Transverse colon (tissue), 4 donors: ENCODE data around the gene SLC19A3. TPM values are rescaled to one million over a fixed set of nuclear protein-coding genes. Genes with fewer than 3 reads are reported as not detected.
"Not testable (repeated sequence)": the region's sequence is repeated elsewhere in the genome, so short reads cannot be mapped to it uniquely, and the experiment has no call there.

Experiments used
- DNase-seq: peaks from one replicate; pipeline ENCODE4 v3.0.0-alpha.2; 2019
- H3K27ac ChIP-seq, 4 donors: fragments of 200-600 bp; sonication (generic); 2 replicates each; pipeline ENCODE4 v1.5.1; 2016 to 2018; ENCODE audit warnings: inconsistent platforms in 4 of 4
- H3K27me3 ChIP-seq: fragments of 200-600 bp; sonication (generic); 2 replicates; pipeline ENCODE4 v1.5.1; 2017; ENCODE audit warnings: inconsistent platforms
- H3K36me3 ChIP-seq, 4 donors: fragments of 200-600 bp; sonication (generic); 2 replicates each; pipeline ENCODE4 v1.5.1; 2017 to 2019; ENCODE audit warnings: inconsistent platforms in 4 of 4
- H3K4me1 ChIP-seq, 4 donors: fragments of 200-600 bp; sonication (generic); 2 replicates each; pipeline ENCODE4 v1.5.1; 2017 to 2020; ENCODE audit warnings: inconsistent platforms in 4 of 4
- H3K4me3 ChIP-seq, 4 donors: fragments of 200-600 bp; sonication (generic); 1 replicate in 1 of 4; 2 replicates in 3 of 4; pipeline versions ENCODE4 v1.5.1 to v1.6.1; 2017 to 2019; ENCODE audit warnings: inconsistent platforms in 4 of 4
- H3K9me3 ChIP-seq, 2 donors: fragments of 200-600 bp; sonication (generic); 2 replicates each; pipeline ENCODE4 v1.5.1; 2017 to 2019; ENCODE audit warnings: inconsistent platforms in 2 of 2
- CTCF ChIP-seq, 5 experiments: fragments of 200-600 bp in 3 of 5; fragments of 450-650 bp in 2 of 5; sonication (generic) in 3 of 5; IDR thresholded peaks; 1 replicate in 2 of 5; 2 replicates in 3 of 5; pipeline ENCODE4 v1.5.1; 2016 to 2017; ENCODE audit warnings: antibody characterized with exemption in 5 of 5, inconsistent platforms in 3 of 5, mild to moderate bottlenecking in 2 of 5, moderate library complexity in 1 of 5
- EP300 ChIP-seq: sonication (generic); formaldehyde crosslinking; IDR thresholded peaks from one replicate; pipeline ENCODE4 v1.6.1; 2017; ENCODE audit warnings: antibody characterized with exemption, low read depth
- POLR2A ChIP-seq: fragments of 450-650 bp; IDR thresholded peaks from one replicate; pipeline ENCODE4 v1.6.1; 2016; ENCODE audit warnings: antibody characterized with exemption, mild to moderate bottlenecking, moderate library complexity
- POLR2AphosphoS5 ChIP-seq, 3 donors: sonication (generic); formaldehyde crosslinking; IDR thresholded peaks; one replicate each; pipeline ENCODE4 v1.6.1; 2016; ENCODE audit warnings: antibody characterized with exemption in 3 of 3
- WGBS, 2 donors: methylation state at CpG; one replicate each; pipeline ENCODE4 v1.1.5; 2018; ENCODE audit warnings: low coverage in 1 of 2; 5-methylcytosine and 5-hydroxymethylcytosine counted together
- in situ Hi-C, 4 donors: fragments of 200-750 bp; cut with MboI; loops; one replicate each; pipeline versions ENCODE4 v1.15.0 to v1.15.1; 2017; ENCODE audit warnings: low sequenced_read_pairs in 3 of 4, low pct_ligation_motif_present in 1 of 4, low pct_unique_long_range_greater_than_20kb in 1 of 4
- intact Hi-C: fragments of 100-400 bp; cut with DNase I; formaldehyde crosslinking; loops from one replicate; pipeline ENCODE4 v1.15.1; 2023; ENCODE audit warnings: low total_unique reads
- total RNA-seq, 4 donors: library from RNA; depleted of rRNA; stranded (reverse); fragments of >200 nt; gene quantifications; one replicate each; pipeline ENCODE4 v1.1.0, GENCODE V29; 2016

Gene SLC19A3
- total RNA-seq, 4 donors from 2014 or later, result 4.2 to 24.9 (median 7.3) TPM

- intact Hi-C loops (no loop called here), in situ Hi-C loops (no loop called here)
- no peak for TF ChIP-seq POLR2AphosphoS5 (IDR thresholded peaks at IDR 0.05)
- TF ChIP-seq CTCF (IDR thresholded peaks at IDR 0.05), result no peak
- TF ChIP-seq POLR2A, result no peak
- no peak for TF ChIP-seq EP300
- WGBS, 2 donors, result 38 to 54% methylated on average over 3 of the region's 3 CpGs
- H3K4me1 ChIP-seq, result peaks cover 0 to 4% (median 0%) of the 10 kb centered on the region in 4 donors
- no peak overlapping the region for H3K27ac ChIP-seq
- no peak overlapping the region for H3K4me3 ChIP-seq
- no peaks in the 10 kb centered on the region for H3K36me3 ChIP-seq
- H3K9me3 ChIP-seq, result no peaks in the 10 kb centered on the region
- DNase-seq, result no peak
- no peaks in the 10 kb centered on the region for H3K27me3 ChIP-seq
Observed at GRCh38 chr2:227677928-227678327, 39.9 kb downstream of the SLC19A3 start.

GRCh38 chr2:227674485-227674884 lies 43.3 kb downstream of the SLC19A3 start:
- DNase-seq, result no peak
- TF ChIP-seq POLR2A, result no peak
- no peak for TF ChIP-seq CTCF (IDR thresholded peaks at IDR 0.05)
- no peak for TF ChIP-seq EP300
- no peak for TF ChIP-seq POLR2AphosphoS5 (IDR thresholded peaks at IDR 0.05)
- Histone ChIP-seq H3K9me3 (no peaks in the 10 kb centered on the region), H3K36me3 (no peaks in the 10 kb centered on the region), H3K4me3 (no peak overlapping the region), H3K27me3 (no peaks in the 10 kb centered on the region), H3K27ac (no peak overlapping the region), H3K4me1 (peaks cover 0 to 4% (median 0%) of the 10 kb centered on the region in 4 donors)
- intact Hi-C loops, result no loop called here
- 81 to 87% methylated on average over 4 to 5 of the region's 5 CpGs for WGBS, 2 donors
- in situ Hi-C loops, result loop anchor here in 2 of 4 donors (25.0 kb wide), 2 partner anchors 88 to 188 kb away; partner anchors contain the start of gene DAW1 (in 1 of the 2)

GRCh38 chr2:227673620-227674019 lies 44.2 kb downstream of the SLC19A3 start:
- in situ Hi-C loops, result loop anchor here in 2 of 4 donors (25.0 kb wide), 2 partner anchors 89 to 189 kb away; partner anchors contain the start of gene DAW1 (in 1 of the 2)
- H3K36me3 ChIP-seq, H3K27ac ChIP-seq, H3K27me3 ChIP-seq, H3K4me1 ChIP-seq, H3K4me3 ChIP-seq, H3K9me3 ChIP-seq, intact Hi-C loops, DNase-seq: not testable (repeated sequence)
- 70% methylated on average over 5 of the region's 5 CpGs; no CpG with 5 or more reads in 1 of the 2 donors for WGBS, 2 donors

GRCh38 chr2:227671170-227671905 lies 46.5 kb downstream of the SLC19A3 start:
- WGBS, 2 donors, result 73 to 84% methylated on average over 3 of the region's 3 CpGs
- no peaks in the 10 kb centered on the region for H3K9me3 ChIP-seq
- H3K27me3 ChIP-seq, result no peaks in the 10 kb centered on the region
- in situ Hi-C loops, result loop anchor here in 2 of 4 donors (25.0 kb wide), 2 partner anchors 91 to 191 kb away; partner anchors contain the start of gene DAW1 (in 1 of the 2)
- no peak for DNase-seq
- intact Hi-C loops, result no loop called here
- H3K27ac ChIP-seq, result no peak overlapping the region
- H3K36me3 ChIP-seq, result no peaks in the 10 kb centered on the region
- H3K4me3 ChIP-seq, result no peak overlapping the region
- H3K4me1 ChIP-seq, result peaks cover 0 to 4% (median 0%) of the 10 kb centered on the region in 4 donors
- no peak for TF ChIP-seq POLR2A
- no peak for TF ChIP-seq POLR2AphosphoS5 (IDR thresholded peaks at IDR 0.05)
- no peak for TF ChIP-seq EP300
- TF ChIP-seq CTCF (IDR thresholded peaks at IDR 0.05), result no peak

- H3K9me3 ChIP-seq, intact Hi-C loops, H3K4me3 ChIP-seq, H3K27ac ChIP-seq, H3K27me3 ChIP-seq, H3K36me3 ChIP-seq, DNase-seq, H3K4me1 ChIP-seq: not testable (repeated sequence)
- in situ Hi-C loops, result loop anchor here (10.0 to 25.0 kb wide), 5 partner anchors 88 to 198 kb away; partner anchors contain the start of gene DAW1 (in 1 of the 4)
- WGBS, 2 donors, result 74 to 80% methylated on average over 3 to 13 of the region's 13 CpGs
Observed at GRCh38 chr2:227666631-227667170, 51.1 kb downstream of the SLC19A3 start, which contains the start of gene SCYGR5. Gene SCYGR5, plus strand, starts transcription at chr2:227666804. Its CDS starts 0 bp downstream, at chr2:227666804.
